Endodermal cell (in vitro differentiated cells): ENCODE data around the gene KLK12. TPM values are rescaled to one million over a fixed set of nuclear protein-coding genes. Genes with fewer than 3 reads are reported as not detected.

Experiments
- DNase-seq: peaks from one replicate; pipeline ENCODE4 v3.0.0-alpha.2; 2017
- H3K27ac ChIP-seq: 2 replicates; pipeline ENCODE4 v1.5.1; 2013; ENCODE audit warnings: mild to moderate bottlenecking, low read depth, low read length, moderate library complexity
- H3K27me3 ChIP-seq: 2 replicates; pipeline ENCODE4 v1.6.1; 2013; ENCODE audit warnings: mild to moderate bottlenecking, low read length, moderate library complexity; ENCODE audit not compliant: insufficient read depth, control insufficient read depth, poor library complexity, severe bottlenecking
- H3K36me3 ChIP-seq: 2 replicates; pipeline ENCODE4 v1.7.0; 2013; ENCODE audit warnings: mild to moderate bottlenecking, low read length, moderate library complexity; ENCODE audit not compliant: control insufficient read depth, insufficient read depth
- H3K4me1 ChIP-seq: one replicate; pipeline ENCODE4 v1.7.0; 2013; ENCODE audit warnings: low read length; ENCODE audit not compliant: control insufficient read depth, insufficient read depth
- H3K4me3 ChIP-seq: 2 replicates; pipeline ENCODE4 v1.5.1; 2013; ENCODE audit warnings: mild to moderate bottlenecking, low read length, moderate library complexity
- H3K9ac ChIP-seq: 2 replicates; pipeline ENCODE4 v1.6.1; 2013; ENCODE audit warnings: mild to moderate bottlenecking, low read length, moderate library complexity; ENCODE audit not compliant: poor library complexity, severe bottlenecking; ENCODE audit errors: extremely low read depth
- H3K9me3 ChIP-seq: 2 replicates; pipeline ENCODE4 v1.6.1; 2013; ENCODE audit warnings: mild to moderate bottlenecking, low read length, moderate library complexity; ENCODE audit not compliant: control insufficient read depth
- H3K27ac Mint-ChIP-seq: 2 replicates; pipeline ENCODE4 v1.8.0; 2020; ENCODE audit warnings: mixed read lengths
- H3K27me3 Mint-ChIP-seq: 2 replicates; pipeline ENCODE4 v1.8.0; 2021; ENCODE audit warnings: mild to moderate bottlenecking, mixed read lengths; ENCODE audit not compliant: insufficient read depth
- H3K36me3 Mint-ChIP-seq: 2 replicates; pipeline ENCODE4 v1.8.0; 2020; ENCODE audit warnings: low read depth, mixed read lengths
- H3K4me1 Mint-ChIP-seq: 2 replicates; pipeline ENCODE4 v1.8.0; 2020; ENCODE audit warnings: mixed read lengths
- H3K4me3 Mint-ChIP-seq: 2 replicates; pipeline ENCODE4 v1.8.0; 2020; ENCODE audit warnings: mild to moderate bottlenecking, moderate library complexity, mixed read lengths
- H3K9me3 Mint-ChIP-seq: 2 replicates; pipeline ENCODE4 v1.8.0; 2020; ENCODE audit warnings: mild to moderate bottlenecking, mixed read lengths
- CTCF ChIP-seq: fragments of 200-600 bp; sonication (generic); conservative IDR thresholded peaks from 2 replicates; pipeline ENCODE4 v1.5.0; 2021; ENCODE audit warnings: antibody characterized with exemption, mild to moderate bottlenecking
- whole genome bisulfite sequencing, 2 experiments: methylation state at CpG; one replicate each; pipeline versions ENCODE4 v1.1.5 to v1.1.7; 2013; ENCODE audit warnings: missing lambda C conversion rate in 2 of 2, mixed read lengths in 1 of 2; ENCODE audit not compliant: insufficient coverage in 1 of 2, insufficient read length in 1 of 2; 5-methylcytosine and 5-hydroxymethylcytosine counted together
- long read RNA-seq, 4 experiments: library from polyadenylated mRNA in 2 of 4; library from RNA in 1 of 4; library from capped mRNA in 1 of 4; stranded (forward) in 3 of 4; unstranded in 1 of 4; transcript quantifications; one replicate each; pipeline ENCODE4 v2.0.0, GENCODE V29; 2020 to 2021; ENCODE audit warnings: inconsistent platforms in 1 of 4
- polyA plus RNA-seq, 2 experiments: library from polyadenylated mRNA; stranded (reverse); fragments of 50-300 nt; gene quantifications; one replicate each; pipeline ENCODE4 v1.2.3, GENCODE V29; 2013
- total RNA-seq, 2 donors: library from RNA; stranded (reverse); fragmentation: NEBNext Ultra II Directional in 1 of 2; extraction: Animal tissue kit (Norgen Biotek cat#: 25700) in 1 of 2; gene quantifications; 2 replicates in 1 of 2; 3 replicates in 1 of 2; pipeline ENCODE4 v1.2.1, GENCODE V29; 2021

The KLK12 gene
- not detected for total RNA-seq
- polyA plus RNA-seq (2013, experiment 1 of 2): not detected
- polyA plus RNA-seq (2013, experiment 2 of 2): not detected
- long read RNA-seq, experiment 1: 0 reads
- long read RNA-seq, experiment 2: 0 reads
- long read RNA-seq, experiment 3: 0 reads
- long read RNA-seq, experiment 4: 0 reads

DNA sequence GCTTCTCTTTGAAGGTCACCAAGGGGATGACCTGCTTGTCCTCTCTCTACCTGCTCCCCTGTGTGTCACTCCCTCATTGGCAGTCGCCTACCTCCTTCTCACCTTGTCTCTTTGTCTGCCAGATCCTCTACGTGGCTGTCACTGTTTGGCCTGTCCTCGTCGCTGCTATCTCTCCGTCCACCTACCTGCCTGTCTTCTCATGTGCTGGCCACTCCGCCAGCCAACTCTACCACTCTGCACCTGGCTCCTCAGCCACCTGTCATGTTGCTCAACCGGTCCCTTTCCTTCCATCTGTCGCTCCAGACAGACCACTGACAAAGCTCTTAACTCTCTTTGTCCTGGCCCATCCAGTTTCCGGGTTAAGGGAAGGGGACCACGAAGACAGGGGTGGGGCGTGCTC is at the start of gene KLK12:
Gene KLK12, minus strand, starts transcription at position 299 of the 400 bp plus-strand sequence. CDS start 381 bp downstream, outside the sequence.
- Mint-ChIP-seq H3K9me3 (no peaks in the 10 kb centered on the region), H3K4me1 (peaks cover 8% of the 10 kb centered on the region), H3K36me3 (no peaks in the 10 kb centered on the region), H3K27me3 (peaks cover 17% of the 10 kb centered on the region), H3K4me3 (no peak within 1 kb of the TSS), H3K27ac (no peak within 1 kb of the TSS)
- peak; percentile 56 for DNase-seq
- TF ChIP-seq CTCF: no peak
- Histone ChIP-seq H3K9ac (no peak within 1 kb of the TSS), H3K4me3 (no peak within 1 kb of the TSS), H3K27ac (no peak within 1 kb of the TSS), H3K9me3 (no peaks in the 10 kb centered on the region), H3K27me3 (no peaks in the 10 kb centered on the region), H3K4me1 (no peaks in the 10 kb centered on the region), H3K36me3 (no peaks in the 10 kb centered on the region)
- WGBS, 2 experiments: 68 to 89% methylated on average over 7 to 10 of the region's 11 CpGs

DNA sequence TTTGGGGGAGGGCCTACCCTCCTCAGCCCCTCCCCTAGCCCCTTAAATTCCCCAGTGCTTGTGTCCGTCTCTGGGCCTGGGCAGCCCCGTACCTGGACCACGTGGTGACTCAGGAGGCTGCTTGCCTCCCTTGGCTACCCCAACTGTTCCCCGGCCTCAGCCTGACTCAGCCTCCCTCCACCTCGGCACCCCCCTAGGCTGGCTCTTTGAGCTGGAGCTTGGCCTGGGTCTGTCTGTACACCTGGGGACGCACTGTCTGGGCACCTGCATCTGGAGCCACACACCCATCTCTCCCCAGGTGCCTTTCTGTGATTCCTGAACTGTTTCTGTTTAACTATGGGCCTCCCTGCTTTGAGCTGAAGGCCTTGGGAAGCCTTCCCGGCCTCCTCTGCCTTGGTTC is 49.7 kb upstream of the KLK12 start:
- no peaks in the 10 kb centered on the region for H3K4me1 Mint-ChIP-seq
- Histone ChIP-seq H3K9me3 (no peaks in the 10 kb centered on the region), H3K27ac (no peak overlapping the region), H3K4me3 (no peak overlapping the region), H3K4me1 (no peaks in the 10 kb centered on the region), H3K36me3 (no peaks in the 10 kb centered on the region), H3K27me3 (no peaks in the 10 kb centered on the region), H3K9ac (no peak overlapping the region)
- no peak for TF ChIP-seq CTCF
- peaks cover 21% of the 10 kb centered on the region for H3K27me3 Mint-ChIP-seq
- no peaks in the 10 kb centered on the region for H3K36me3 Mint-ChIP-seq
- DNase-seq: no peak
- no peak overlapping the region for H3K4me3 Mint-ChIP-seq
- H3K9me3 Mint-ChIP-seq: no peaks in the 10 kb centered on the region
- WGBS, 2 experiments: 89 to 90% methylated on average over 2 to 7 of the region's 7 CpGs
- H3K27ac Mint-ChIP-seq: no peak overlapping the region

GRCh38 chr19:51083783-51084182 is 49.0 kb upstream of the KLK12 start:
- Mint-ChIP-seq H3K4me3 (no peak overlapping the region), H3K27me3 (peaks cover 20% of the 10 kb centered on the region), H3K4me1 (no peaks in the 10 kb centered on the region), H3K9me3 (no peaks in the 10 kb centered on the region), H3K36me3 (no peaks in the 10 kb centered on the region), H3K27ac (no peak overlapping the region)
- no peaks in the 10 kb centered on the region for H3K36me3 ChIP-seq
- no peak overlapping the region for H3K9ac ChIP-seq
- no peak overlapping the region for H3K4me3 ChIP-seq
- H3K27ac ChIP-seq: no peak overlapping the region
- no peaks in the 10 kb centered on the region for H3K4me1 ChIP-seq
- no peak for TF ChIP-seq CTCF
- 89 to 92% methylated on average over 6 to 11 of the region's 14 CpGs for WGBS, 2 experiments
- no peaks in the 10 kb centered on the region for H3K9me3 ChIP-seq
- no peaks in the 10 kb centered on the region for H3K27me3 ChIP-seq
- no peak for DNase-seq
